Psoas muscle (tissue), 8 donors: ENCODE measurements around the gene AQP6. TPM values are rescaled to one million over a fixed set of nuclear protein-coding genes. Genes with fewer than 3 reads are reported as not detected.
"Not testable (repeated sequence)": the region's sequence is repeated elsewhere in the genome, so short reads cannot be mapped to it uniquely, and the experiment has no call there.

Experiments used
- ATAC-seq, 4 donors: fragments of 200-7000 bp; cut with Tn5 transposase; one replicate each; pipeline ENCODE4 v1.9.1; 2020; ENCODE audit warnings: moderate library complexity in 3 of 4, mild to moderate bottlenecking in 2 of 4
- DNase-seq, 2 donors: peaks; one replicate each; pipeline ENCODE4 v3.0.0-alpha.2; 2020
- H3K27ac ChIP-seq: fragments of 200-600 bp; one replicate; pipeline ENCODE4 v1.8.0; 2022
- H3K27me3 ChIP-seq, 3 donors: fragments of 200-600 bp in 1 of 3; one replicate each; pipeline versions ENCODE4 v1.6.1 to v1.8.0; 2013 to 2022; ENCODE audit warnings: low read length in 2 of 3, mild to moderate bottlenecking in 2 of 3, moderate library complexity in 1 of 3; ENCODE audit not compliant: insufficient read depth in 3 of 3
- H3K36me3 ChIP-seq, 2 donors: fragments of 200-600 bp in 1 of 2; one replicate each; pipeline versions ENCODE4 v1.6.1 to v1.8.0; 2013 to 2022; ENCODE audit warnings: low read depth in 1 of 2, mild to moderate bottlenecking in 1 of 2, moderate library complexity in 1 of 2; ENCODE audit not compliant: insufficient read depth in 1 of 2
- H3K4me1 ChIP-seq: fragments of 200-600 bp; one replicate; pipeline ENCODE4 v1.8.0; 2022
- H3K4me3 ChIP-seq: fragments of 200-600 bp; one replicate; pipeline ENCODE4 v1.8.0; 2022; ENCODE audit warnings: mild to moderate bottlenecking
- H3K9me3 ChIP-seq: fragments of 200-600 bp; one replicate; pipeline ENCODE4 v1.8.0; 2022
- CTCF ChIP-seq: fragments of 200-600 bp; IDR thresholded peaks from one replicate; pipeline ENCODE4 v1.8.0; 2022; ENCODE audit warnings: antibody characterized with exemption
- WGBS, 3 donors: extraction: QIAGEN DNeasy Blood & Tissue Kit; methylation state at CpG; one replicate each; pipeline versions ENCODE4 v1.1.6 to v1.1.7; 2013; 5-methylcytosine and 5-hydroxymethylcytosine counted together
- intact Hi-C, 2 donors: fragments of 100-400 bp; cut with DNase I; formaldehyde crosslinking; loops; one replicate each; pipeline versions ENCODE4 v1.11.0 to v1.14.2; 2022
- polyA plus RNA-seq, 3 donors: library from polyadenylated mRNA; stranded (reverse); fragments of 200-250 nt; gene quantifications; one replicate each; pipeline ENCODE4 v1.2.3, GENCODE V29; 2013
- total RNA-seq, 4 donors: library from RNA; stranded (reverse); fragmentation: NEBNext Ultra II Directional in 2 of 4; extraction: Animal tissue kit (Norgen Biotek cat#: 25700) in 2 of 4; gene quantifications; one replicate each; pipeline versions ENCODE4 v1.2.1 to v1.2.4, GENCODE V29; 2021 to 2023
- donor health status: healthy with polysubstance abuse.
- donor health status: DM: no; HTN: no; CAD: no; lungs with moderate emphysema.
- donor health status: Bipolar disorder and iron deficiency.
- donor health status: healthy.
- donor health status: DM: yes; HTN: yes; CAD: no.
- donor health status: DM: no; HTN: no; CAD: no.
- donor health status: DM: no; HTN: no; CAD: no.
- donor health status: DM: yes; HTN: yes; CAD: no.

Gene AQP6
- total and polyA plus RNA-seq, 7 donors, result 0.04 TPM; not detected in 6

GRCh38 chr12:49984476-49985359 is 12.0 kb downstream of the AQP6 start:
- Histone ChIP-seq H3K36me3 (no peaks in the 10 kb centered on the region), H3K9me3 (no peaks in the 10 kb centered on the region), H3K4me3 (no peak overlapping the region), H3K27ac (no peak overlapping the region), H3K27me3 (no peaks in the 10 kb centered on the region), H3K4me1 (no peaks in the 10 kb centered on the region)
- TF ChIP-seq CTCF, result no peak
- ATAC-seq, result no peak
- intact Hi-C loops, result no loop called here
- no peak for DNase-seq
- WGBS, 3 donors, result 72 to 80% (median 79%) methylated on average over 9 of the region's 9 CpGs

GRCh38 chr12:49985981-49986380 is 13.2 kb downstream of the AQP6 start:
- Histone ChIP-seq H3K36me3 (peaks cover 0 to 7% of the 10 kb centered on the region in 2 donors), H3K4me1 (no peaks in the 10 kb centered on the region), H3K27ac (no peak overlapping the region), H3K27me3 (no peaks in the 10 kb centered on the region), H3K4me3 (no peak overlapping the region), H3K9me3 (no peaks in the 10 kb centered on the region)
- intact Hi-C loops, result no loop called here
- DNase-seq, result no peak
- no peak for TF ChIP-seq CTCF
- WGBS, 3 donors, result 90 to 94% (median 92%) methylated on average over 5 of the region's 5 CpGs
- ATAC-seq, result no peak

GRCh38 chr12:49986476-49986875 is 13.7 kb downstream of the AQP6 start:
- intact Hi-C loops, DNase-seq, H3K4me1 ChIP-seq, H3K36me3 ChIP-seq, H3K27me3 ChIP-seq, ATAC-seq, H3K27ac ChIP-seq, H3K9me3 ChIP-seq, H3K4me3 ChIP-seq: not testable (repeated sequence)
- WGBS, 3 donors, result 91 to 97% (median 95%) methylated on average over 3 of the region's 3 CpGs

GRCh38 chr12:49987625-49988303 is 15.0 kb downstream of the AQP6 start:
- no peak for DNase-seq
- Histone ChIP-seq H3K27me3 (no peaks in the 10 kb centered on the region), H3K27ac (no peak overlapping the region), H3K4me1 (no peaks in the 10 kb centered on the region), H3K4me3 (no peak overlapping the region), H3K36me3 (peaks cover 0 to 12% of the 10 kb centered on the region in 2 donors), H3K9me3 (no peaks in the 10 kb centered on the region)
- no peak for TF ChIP-seq CTCF
- 71 to 81% (median 80%) methylated on average over 4 of the region's 4 CpGs for WGBS, 3 donors
- intact Hi-C loops, result no loop called here
- ATAC-seq, result no peak

GRCh38 chr12:49989400-49989799 is 16.7 kb downstream of the AQP6 start:
- H3K27ac ChIP-seq, H3K4me3 ChIP-seq, DNase-seq, H3K9me3 ChIP-seq, ATAC-seq, H3K27me3 ChIP-seq, H3K4me1 ChIP-seq, intact Hi-C loops: not testable (repeated sequence)
- 96 to 98% (median 97%) methylated on average over 2 of the region's 2 CpGs for WGBS, 3 donors
- H3K36me3 ChIP-seq, result peaks cover 0 to 22% of the 10 kb centered on the region in 2 donors
